Measurements from ENCODE around the gene BCAS1. TPM values are rescaled to one million over a fixed set of nuclear protein-coding genes. Genes with fewer than 3 reads are reported as not detected.

Gene BCAS1
- total and polyA plus RNA-seq, 10 of the 15 experiments (the other 5 are each of a cell fraction or from before 2014, with no cell fraction given): 0.21 to 1.4 (median 0.55) TPM

DNA sequence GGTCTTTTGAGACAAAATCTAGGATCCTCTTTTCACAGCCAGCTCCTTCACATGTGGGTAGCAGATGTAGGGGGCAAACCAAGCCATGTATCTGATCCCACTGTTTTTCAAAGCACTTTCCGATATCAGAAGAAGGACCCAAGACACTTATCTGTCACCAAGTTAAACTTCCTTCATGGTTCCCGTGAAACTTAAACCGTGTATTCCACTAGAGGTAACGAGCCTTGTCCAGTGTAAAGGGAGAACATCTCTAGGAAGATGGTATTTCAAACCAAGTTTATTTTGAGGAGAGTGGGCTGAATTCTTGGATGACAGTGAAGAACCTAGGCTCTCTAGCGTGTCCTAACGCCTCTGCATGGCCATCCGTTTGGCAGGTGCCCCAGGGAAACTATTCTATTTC, 76.3 kb downstream of the BCAS1 start (continued):
- TF ChIP-seq, protein P1, sequence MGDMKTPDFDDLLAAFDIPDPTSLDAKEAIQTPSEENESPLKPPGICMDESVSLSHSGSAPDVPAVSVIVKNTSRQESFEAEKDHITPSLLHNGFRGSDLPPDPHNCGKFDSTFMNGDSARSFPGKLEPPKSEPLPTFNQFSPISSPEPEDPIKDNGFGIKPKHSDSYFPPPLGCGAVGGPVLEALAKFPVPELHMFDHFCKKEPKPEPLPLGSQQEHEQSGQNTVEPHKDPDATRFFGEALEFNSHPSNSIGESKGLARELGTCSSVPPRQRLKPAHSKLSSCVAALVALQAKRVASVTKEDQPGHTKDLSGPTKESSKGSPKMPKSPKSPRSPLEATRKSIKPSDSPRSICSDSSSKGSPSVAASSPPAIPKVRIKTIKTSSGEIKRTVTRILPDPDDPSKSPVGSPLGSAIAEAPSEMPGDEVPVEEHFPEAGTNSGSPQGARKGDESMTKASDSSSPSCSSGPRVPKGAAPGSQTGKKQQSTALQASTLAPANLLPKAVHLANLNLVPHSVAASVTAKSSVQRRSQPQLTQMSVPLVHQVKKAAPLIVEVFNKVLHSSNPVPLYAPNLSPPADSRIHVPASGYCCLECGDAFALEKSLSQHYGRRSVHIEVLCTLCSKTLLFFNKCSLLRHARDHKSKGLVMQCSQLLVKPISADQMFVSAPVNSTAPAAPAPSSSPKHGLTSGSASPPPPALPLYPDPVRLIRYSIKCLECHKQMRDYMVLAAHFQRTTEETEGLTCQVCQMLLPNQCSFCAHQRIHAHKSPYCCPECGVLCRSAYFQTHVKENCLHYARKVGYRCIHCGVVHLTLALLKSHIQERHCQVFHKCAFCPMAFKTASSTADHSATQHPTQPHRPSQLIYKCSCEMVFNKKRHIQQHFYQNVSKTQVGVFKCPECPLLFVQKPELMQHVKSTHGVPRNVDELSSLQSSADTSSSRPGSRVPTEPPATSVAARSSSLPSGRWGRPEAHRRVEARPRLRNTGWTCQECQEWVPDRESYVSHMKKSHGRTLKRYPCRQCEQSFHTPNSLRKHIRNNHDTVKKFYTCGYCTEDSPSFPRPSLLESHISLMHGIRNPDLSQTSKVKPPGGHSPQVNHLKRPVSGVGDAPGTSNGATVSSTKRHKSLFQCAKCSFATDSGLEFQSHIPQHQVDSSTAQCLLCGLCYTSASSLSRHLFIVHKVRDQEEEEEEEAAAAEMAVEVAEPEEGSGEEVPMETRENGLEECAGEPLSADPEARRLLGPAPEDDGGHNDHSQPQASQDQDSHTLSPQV (IDR thresholded peaks at IDR 0.05): no peak
- no peak for TF ChIP-seq ZNF274 (IDR thresholded peaks at IDR 0.05; ENCODE audit: insufficient read depth, insufficient read length)

DNA sequence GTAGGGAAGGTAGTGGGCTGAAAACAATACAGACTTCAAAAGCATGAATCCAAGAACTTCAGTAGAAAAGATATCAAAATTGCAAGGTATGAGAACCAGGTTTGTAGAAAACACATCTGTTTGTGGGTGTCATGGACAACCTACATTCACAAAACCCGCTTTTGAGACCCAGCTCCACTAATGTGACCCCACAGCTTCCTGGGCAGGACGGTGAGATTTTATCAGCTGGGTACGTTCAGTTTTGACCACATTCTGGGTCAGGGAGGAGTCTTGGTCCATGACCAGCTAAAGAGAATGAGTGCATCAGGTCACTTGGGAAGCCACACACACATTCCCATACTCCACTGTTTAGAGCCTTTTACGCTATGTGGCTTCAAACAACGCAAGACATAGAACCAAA, 77.1 kb downstream of the BCAS1 start:
- Histone ChIP-seq H3K4me3 (no peak overlapping the region), H2AFZ (ENCODE audit: control insufficient read depth, low read depth, low read length) (no peak overlapping the region), H3K79me2 (ENCODE audit: control insufficient read depth, insufficient read depth, low read length) (no peaks in the 10 kb centered on the region), H3K27me3 (replicated peaks in 1 of 2; ENCODE audit: control insufficient read depth in 2 of 2, insufficient read depth in 2 of 2, low read length in 1 of 2) (no peaks in the 10 kb centered on the region), H3K27ac (ENCODE audit: control insufficient read depth, insufficient read depth) (no peak overlapping the region), H3K4me1 (ENCODE audit: control insufficient read depth, insufficient read depth, low read length) (no peaks in the 10 kb centered on the region), H4K20me1 (ENCODE audit: control insufficient read depth, insufficient read depth) (no peaks in the 10 kb centered on the region), H3K36me3 (ENCODE audit: control insufficient read depth in 2 of 2, insufficient read depth in 2 of 2, low read length in 1 of 2) (no peaks in the 10 kb centered on the region), H3K4me2 (ENCODE audit: control insufficient read depth, insufficient read depth) (no peak overlapping the region), H3K9me3 (replicated peaks; ENCODE audit: control insufficient read depth, insufficient read depth, low read length) (no peaks in the 10 kb centered on the region; the same call in 2 of the 3 replicates), H3K9ac (ENCODE audit: control insufficient read depth, insufficient read depth, low read length) (no peak overlapping the region)
- ChIA-PET SMC1A (ENCODE audit: uncharacterized antibody, unreplicated experiment) (interaction anchor here (1.5 kb wide), 1 partner anchor 9 kb away, joined by 6 read pairs; no protein-coding TSS in a partner anchor), RAD21 (ENCODE audit: unreplicated experiment) (no interaction called here), POLR2A (no interaction called here), CTCF (no interaction called here)
- no TSS peak for BruUV-seq (replicated peaks)
- intact Hi-C loops (cut with micrococcal nuclease; ENCODE audit: unreplicated experiment) (no loop called here), in situ Hi-C loops (cut with MboI) (no loop called here)
- ATAC-seq (no peak), FAIRE-seq (no peak), DNase-seq (ENCODE audit: low read depth, low spot score) (no peak)
- TF ChIP-seq, protein P2, sequence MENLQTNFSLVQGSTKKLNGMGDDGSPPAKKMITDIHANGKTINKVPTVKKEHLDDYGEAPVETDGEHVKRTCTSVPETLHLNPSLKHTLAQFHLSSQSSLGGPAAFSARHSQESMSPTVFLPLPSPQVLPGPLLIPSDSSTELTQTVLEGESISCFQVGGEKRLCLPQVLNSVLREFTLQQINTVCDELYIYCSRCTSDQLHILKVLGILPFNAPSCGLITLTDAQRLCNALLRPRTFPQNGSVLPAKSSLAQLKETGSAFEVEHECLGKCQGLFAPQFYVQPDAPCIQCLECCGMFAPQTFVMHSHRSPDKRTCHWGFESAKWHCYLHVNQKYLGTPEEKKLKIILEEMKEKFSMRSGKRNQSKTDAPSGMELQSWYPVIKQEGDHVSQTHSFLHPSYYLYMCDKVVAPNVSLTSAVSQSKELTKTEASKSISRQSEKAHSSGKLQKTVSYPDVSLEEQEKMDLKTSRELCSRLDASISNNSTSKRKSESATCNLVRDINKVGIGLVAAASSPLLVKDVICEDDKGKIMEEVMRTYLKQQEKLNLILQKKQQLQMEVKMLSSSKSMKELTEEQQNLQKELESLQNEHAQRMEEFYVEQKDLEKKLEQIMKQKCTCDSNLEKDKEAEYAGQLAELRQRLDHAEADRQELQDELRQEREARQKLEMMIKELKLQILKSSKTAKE (IDR thresholded peaks at IDR 0.05; ENCODE audit: low read depth, poor library complexity, severe bottlenecking): no peak
- TF ChIP-seq, protein P3, sequence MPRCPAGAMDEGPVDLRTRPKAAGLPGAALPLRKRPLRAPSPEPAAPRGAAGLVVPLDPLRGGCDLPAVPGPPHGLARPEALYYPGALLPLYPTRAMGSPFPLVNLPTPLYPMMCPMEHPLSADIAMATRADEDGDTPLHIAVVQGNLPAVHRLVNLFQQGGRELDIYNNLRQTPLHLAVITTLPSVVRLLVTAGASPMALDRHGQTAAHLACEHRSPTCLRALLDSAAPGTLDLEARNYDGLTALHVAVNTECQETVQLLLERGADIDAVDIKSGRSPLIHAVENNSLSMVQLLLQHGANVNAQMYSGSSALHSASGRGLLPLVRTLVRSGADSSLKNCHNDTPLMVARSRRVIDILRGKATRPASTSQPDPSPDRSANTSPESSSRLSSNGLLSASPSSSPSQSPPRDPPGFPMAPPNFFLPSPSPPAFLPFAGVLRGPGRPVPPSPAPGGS (IDR thresholded peaks at IDR 0.05; ENCODE audit: borderline replicate concordance, insufficient read depth, low read depth, low read length, poor library complexity, severe bottlenecking): no peak
- TF ChIP-seq, protein P4, sequence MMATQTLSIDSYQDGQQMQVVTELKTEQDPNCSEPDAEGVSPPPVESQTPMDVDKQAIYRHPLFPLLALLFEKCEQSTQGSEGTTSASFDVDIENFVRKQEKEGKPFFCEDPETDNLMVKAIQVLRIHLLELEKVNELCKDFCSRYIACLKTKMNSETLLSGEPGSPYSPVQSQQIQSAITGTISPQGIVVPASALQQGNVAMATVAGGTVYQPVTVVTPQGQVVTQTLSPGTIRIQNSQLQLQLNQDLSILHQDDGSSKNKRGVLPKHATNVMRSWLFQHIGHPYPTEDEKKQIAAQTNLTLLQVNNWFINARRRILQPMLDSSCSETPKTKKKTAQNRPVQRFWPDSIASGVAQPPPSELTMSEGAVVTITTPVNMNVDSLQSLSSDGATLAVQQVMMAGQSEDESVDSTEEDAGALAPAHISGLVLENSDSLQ (IDR thresholded peaks at IDR 0.05): no peak
- TF ChIP-seq NR2C2 (IDR thresholded peaks at IDR 0.05; ENCODE audit: borderline replicate concordance, control insufficient read depth, insufficient read length, low read depth): no peak
- no peak for TF ChIP-seq WRNIP1 (IDR thresholded peaks at IDR 0.05; ENCODE audit: borderline replicate concordance, low read depth, low read length)
- no peak for TF ChIP-seq POLR2AphosphoS5 (IDR thresholded peaks at IDR 0.05; ENCODE audit: low read length)
- no peak for TF ChIP-seq MYC (IDR thresholded peaks at IDR 0.05; ENCODE audit: insufficient read depth, insufficient read length, insufficient replicate concordance, low read length, severe bottlenecking)
- no peak for TF ChIP-seq SREBF2 (IDR thresholded peaks at IDR 0.05; ENCODE audit: low read length)
- no peak for TF ChIP-seq NR2F1 (conservative IDR thresholded peaks at IDR 0.05)
- TF ChIP-seq TAF1 (IDR thresholded peaks at IDR 0.05; ENCODE audit: borderline replicate concordance, low read depth, low read length): no peak
- TF ChIP-seq RAD51 (IDR thresholded peaks at IDR 0.05): no peak
- TF ChIP-seq RCOR1 (conservative IDR thresholded peaks at IDR 0.05; ENCODE audit: low read depth, low read length): no peak
- no peak for TF ChIP-seq SREBF1 (IDR thresholded peaks at IDR 0.05; ENCODE audit: low read length)
- WGBS (ENCODE audit: insufficient coverage, insufficient replicate concordance, low lambda C conversion rate, missing lambda C conversion rate): 51% methylated on average over 5 of the region's 5 CpGs
